GM12878 (cell line): ENCODE measurements around the gene TUT4. TPM values are rescaled to one million over a fixed set of nuclear protein-coding genes. Genes with fewer than 3 reads are reported as not detected.
"Not testable (repeated sequence)": the region's sequence is repeated elsewhere in the genome, so short reads cannot be mapped to it uniquely, and the experiment has no call there.

Experiments
- ATAC-seq: fragments of 200-7000 bp; cut with Tn5 transposase; 3 replicates; pipeline ENCODE4 v1.9.1; 2020; ENCODE audit warnings: mild to moderate bottlenecking, moderate library complexity
- BruUV-seq: library from RNA; stranded (reverse); fragments of 400-500 nt; replicated peaks from 2 replicates; lab custom pipeline; 2021; lab: Mats Ljungman, UMichigan
- CTCF ChIA-PET: fragments of 300-600 bp; sonication (Branson Sonifier 250); formaldehyde crosslinking; extraction: SDS; loops from one replicate; lab custom pipeline; 2021; ENCODE audit warnings: inconsistent platforms; lab: Yijun Ruan, JAX
- POLR2A ChIA-PET: fragments of 350-600 bp; formaldehyde crosslinking; extraction: SDS; loops from one replicate; lab custom pipeline; 2021; ENCODE audit warnings: inconsistent platforms; lab: Charles Lee
- RAD21 ChIA-PET: fragments of 300-600 bp; sonication (Branson Sonifier 250); formaldehyde crosslinking; loops from one replicate; lab custom pipeline; 2023; ENCODE audit warnings: antibody characterized with exemption; ENCODE audit not compliant: unreplicated experiment; lab: Charles Lee
- SMC1A ChIA-PET: fragments of 300-600 bp; sonication (Branson Sonifier 250); formaldehyde crosslinking; loops from one replicate; lab custom pipeline; 2023; ENCODE audit not compliant: unreplicated experiment, uncharacterized antibody; lab: Charles Lee
- DNase-seq: peaks from one replicate; pipeline ENCODE4 v3.0.0-alpha.2; 2011; ENCODE audit warnings: low read depth, low spot score
- FAIRE-seq: peaks from 3 replicates; lab custom pipeline; 2011; peaks lifted over from hg19 to GRCh38; lab: Jason Lieb, UNC
- H2AFZ ChIP-seq: 2 replicates; pipeline ENCODE4 v1.6.0; 2011; ENCODE audit warnings: low read depth, low read length, control low read depth; ENCODE audit not compliant: control insufficient read depth
- H3K27ac ChIP-seq: 2 replicates; pipeline ENCODE4 v1.5.1; 2011; ENCODE audit warnings: control low read depth; ENCODE audit not compliant: control insufficient read depth, insufficient read depth
- H3K27me3 ChIP-seq, 2 experiments: replicated peaks in 1 of 2; 2 replicates each; pipeline versions ENCODE4 v1.6.0 to v1.6.1; 2011; ENCODE audit warnings: low read length in 1 of 2; ENCODE audit not compliant: control insufficient read depth in 2 of 2, insufficient read depth in 2 of 2
- H3K36me3 ChIP-seq, 2 experiments: 2 replicates each; pipeline ENCODE4 v1.5.1; 2011; ENCODE audit warnings: low read length in 1 of 2; ENCODE audit not compliant: control insufficient read depth in 2 of 2, insufficient read depth in 2 of 2
- H3K4me1 ChIP-seq: 2 replicates; pipeline ENCODE4 v1.6.1; 2011; ENCODE audit warnings: mild to moderate bottlenecking, low read length, moderate library complexity, mixed read lengths; ENCODE audit not compliant: control insufficient read depth, insufficient read depth
- H3K4me2 ChIP-seq: 2 replicates; pipeline ENCODE4 v1.6.0; 2011; ENCODE audit warnings: control low read depth; ENCODE audit not compliant: control insufficient read depth, insufficient read depth
- H3K4me3 ChIP-seq: fragments of 200-600 bp; sonication (generic); 2 replicates; pipeline ENCODE4 v1.5.1; 2016
- H3K79me2 ChIP-seq: 2 replicates; pipeline ENCODE4 v1.6.0; 2011; ENCODE audit warnings: low read length; ENCODE audit not compliant: control insufficient read depth, insufficient read depth
- H3K9ac ChIP-seq: 2 replicates; pipeline ENCODE4 v1.8.0; 2011; ENCODE audit warnings: low read length, control low read depth, mixed read lengths; ENCODE audit not compliant: control insufficient read depth, insufficient read depth
- H3K9me3 ChIP-seq: replicated peaks from 3 replicates; pipeline ENCODE4 v1.5.1; 2011; ENCODE audit warnings: mild to moderate bottlenecking, low read length; ENCODE audit not compliant: control insufficient read depth, insufficient read depth
- H4K20me1 ChIP-seq: 2 replicates; pipeline ENCODE4 v1.6.0; 2011; ENCODE audit not compliant: control insufficient read depth, insufficient read depth
- CREM ChIP-seq: IDR thresholded peaks from 2 replicates; pipeline ENCODE4 v1.6.1; 2014; ENCODE audit warnings: antibody characterized with exemption, low read depth
- DPF2 ChIP-seq: fragments of 450-650 bp; IDR thresholded peaks from 2 replicates; pipeline ENCODE4 v1.6.1; 2017; ENCODE audit warnings: mild to moderate bottlenecking
- IRF4 ChIP-seq: IDR thresholded peaks from 2 replicates; pipeline ENCODE4 v1.6.1; 2011; ENCODE audit warnings: low read depth, low read length
- JUND ChIP-seq: IDR thresholded peaks from 2 replicates; pipeline ENCODE4 v1.6.1; 2012; ENCODE audit warnings: low read depth, mild to moderate bottlenecking, low read length, improper control_type of control experiment, moderate library complexity
- NBN ChIP-seq: fragments of 450-650 bp; IDR thresholded peaks from 2 replicates; pipeline ENCODE4 v1.6.1; 2016
- REST ChIP-seq: IDR thresholded peaks from 2 replicates; pipeline ENCODE4 v1.6.1; 2012; ENCODE audit warnings: mild to moderate bottlenecking, low read depth, low read length
- RFX5 ChIP-seq: IDR thresholded peaks from 2 replicates; pipeline ENCODE4 v1.6.1; 2011; ENCODE audit warnings: low read depth, low read length, improper control_type of control experiment
- YBX1 ChIP-seq: fragments of 450-650 bp; IDR thresholded peaks from 2 replicates; pipeline ENCODE4 v1.6.1; 2016; ENCODE audit warnings: antibody characterized with exemption
- YY1 ChIP-seq: IDR thresholded peaks from 2 replicates; pipeline ENCODE4 v1.6.1; 2011; ENCODE audit warnings: low read depth, mild to moderate bottlenecking, low read length
- WGBS: methylation state at CpG from one replicate; pipeline ENCODE4 v1.1.6; 2016; ENCODE audit warnings: low lambda C conversion rate; ENCODE audit not compliant: insufficient replicate concordance, insufficient coverage; ENCODE audit errors: missing lambda C conversion rate; 5-methylcytosine and 5-hydroxymethylcytosine counted together
- in situ Hi-C: fragments of 300-500 bp; cut with MboI; formaldehyde crosslinking; loops from 9 replicates; pipeline ENCODE4 v1.14.3; 2018; ENCODE audit warnings: mixed read lengths
- intact Hi-C: fragments of 100-400 bp; cut with micrococcal nuclease; formaldehyde crosslinking; loops from one replicate; pipeline ENCODE4 v1.14.2; 2022; ENCODE audit not compliant: unreplicated experiment
- polyA plus RNA-seq, 11 experiments: library from polyadenylated mRNA; depleted of rRNA in 4 of 11; unstranded in 6 of 11; stranded (reverse) in 5 of 11; fragments of >200 nt; fragmentation: Nextera tagmentation in 4 of 11; fragmentation: Illumina TruSeq in 1 of 11; extraction: Ambion mirVana in 4 of 11; extraction: Trizol in 1 of 11; gene quantifications; 1 replicate in 1 of 11; 2 replicates in 10 of 11; pipeline versions ENCODE4 v1.2.1 to v1.2.3, GENCODE V29; 2011 to 2016; ENCODE audit warnings: inconsistent platforms in 2 of 11, missing spikeins in 2 of 11, low read depth in 1 of 11
- total RNA-seq, 4 experiments: library from RNA; depleted of rRNA in 3 of 4; stranded (reverse); fragments of >200 nt in 3 of 4; fragmentation: Illumina TruSeq in 1 of 4; extraction: Trizol in 1 of 4; gene quantifications; 2 replicates each; pipeline versions ENCODE4 v1.2.1 to v1.2.3, GENCODE V29; 2013 to 2021
- TF ChIP-seq, protein P1 (sequence below): IDR thresholded peaks from 2 replicates; pipeline ENCODE4 v1.6.1; 2011; ENCODE audit warnings: low read depth, low read length, improper control_type of control experiment, borderline replicate concordance
- TF ChIP-seq, protein P2 (sequence below): IDR thresholded peaks from 2 replicates; pipeline ENCODE4 v1.6.1; 2012; ENCODE audit warnings: low read depth, low read length, improper control_type of control experiment

The TUT4 gene
- total and polyA plus RNA-seq, 10 of the 15 experiments (the other 5 are each of a cell fraction or from before 2014, with no cell fraction given) = 9.4 to 40.7 (median 27.6) TPM

- H3K4me1 ChIP-seq, H3K79me2 ChIP-seq, H3K4me2 ChIP-seq, FAIRE-seq, H4K20me1 ChIP-seq, CTCF ChIA-PET, H3K9me3 ChIP-seq, H3K27me3 ChIP-seq, H3K36me3 ChIP-seq, H3K27ac ChIP-seq, ATAC-seq, H2AFZ ChIP-seq, H3K4me3 ChIP-seq, in situ Hi-C loops, intact Hi-C loops, DNase-seq, RAD21 ChIA-PET, BruUV-seq, H3K9ac ChIP-seq: not testable (repeated sequence)
- POLR2A ChIA-PET = interaction anchor here (0.6 kb wide), 1 partner anchor 142 kb away, joined by 3 read pairs; no protein-coding TSS in a partner anchor
- SMC1A ChIA-PET = interaction anchor here (0.6 to 1.2 kb wide), 2 partner anchors 10 to 17 kb away, joined by 3 to 4 read pairs; no protein-coding TSS in a partner anchor
- WGBS = 30% methylated on average over 3 of the region's 3 CpGs
These were observed 25.2 kb upstream of the TUT4 start for GRCh38 chr1:52578066-52578465.

GRCh38 chr1:52576074-52576473 lies 23.2 kb upstream of the TUT4 start:
- no peaks in the 10 kb centered on the region for H3K79me2 ChIP-seq
- H2AFZ ChIP-seq = no peak overlapping the region
- RAD21 ChIA-PET = no interaction called here
- H3K27me3 ChIP-seq = no peaks in the 10 kb centered on the region; a peak in 2 of 4 replicates
- BruUV-seq = no TSS peak
- H3K4me3 ChIP-seq = no peak overlapping the region
- H3K9ac ChIP-seq = no peak overlapping the region
- H3K27ac ChIP-seq = no peak overlapping the region
- intact Hi-C loops (no loop called here), in situ Hi-C loops (no loop called here)
- no peaks in the 10 kb centered on the region for H3K9me3 ChIP-seq
- 94% methylated on average over 1 of the region's 1 CpG for WGBS
- FAIRE-seq (no peak), DNase-seq (no peak), ATAC-seq (no peak)
- H3K4me1 ChIP-seq = no peaks in the 10 kb centered on the region
- CTCF ChIA-PET = no interaction called here
- no peak overlapping the region for H3K4me2 ChIP-seq
- no peaks in the 10 kb centered on the region for H4K20me1 ChIP-seq
- no peak for TF ChIP-seq IRF4
- no peak for TF ChIP-seq NBN
- TF ChIP-seq DPF2 = no peak
- no peak for TF ChIP-seq CREM
- TF ChIP-seq, protein P1, sequence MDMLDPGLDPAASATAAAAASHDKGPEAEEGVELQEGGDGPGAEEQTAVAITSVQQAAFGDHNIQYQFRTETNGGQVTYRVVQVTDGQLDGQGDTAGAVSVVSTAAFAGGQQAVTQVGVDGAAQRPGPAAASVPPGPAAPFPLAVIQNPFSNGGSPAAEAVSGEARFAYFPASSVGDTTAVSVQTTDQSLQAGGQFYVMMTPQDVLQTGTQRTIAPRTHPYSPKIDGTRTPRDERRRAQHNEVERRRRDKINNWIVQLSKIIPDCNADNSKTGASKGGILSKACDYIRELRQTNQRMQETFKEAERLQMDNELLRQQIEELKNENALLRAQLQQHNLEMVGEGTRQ = no peak
- TF ChIP-seq REST = no peak
- TF ChIP-seq RFX5 = no peak
- TF ChIP-seq YY1 = no peak
- no peak for TF ChIP-seq JUND
- no peak for TF ChIP-seq YBX1
- TF ChIP-seq, protein P2, sequence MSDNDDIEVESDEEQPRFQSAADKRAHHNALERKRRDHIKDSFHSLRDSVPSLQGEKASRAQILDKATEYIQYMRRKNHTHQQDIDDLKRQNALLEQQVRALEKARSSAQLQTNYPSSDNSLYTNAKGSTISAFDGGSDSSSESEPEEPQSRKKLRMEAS = no peak
- TF ChIP-seq, all 136 proteins: peak for 0
- no peaks in the 10 kb centered on the region for H3K36me3 ChIP-seq
- ChIA-PET POLR2A (interaction anchor here (0.6 kb wide), 1 partner anchor 82 kb away, joined by 3 read pairs; no protein-coding TSS in a partner anchor), SMC1A (interaction anchor here (0.9 kb wide), 1 partner anchor 66 kb away, joined by 3 read pairs; no protein-coding TSS in a partner anchor)
